Measurements from ENCODE around the gene PDE1C. TPM values are rescaled to one million over a fixed set of nuclear protein-coding genes. Genes with fewer than 3 reads are reported as not detected.

PDE1C gene
- total and polyA plus RNA-seq, 12 donors, result 0.33 to 9.9 (median 2.9) TPM

GRCh38 chr7:32037650-32038198, 32.5 kb downstream of the PDE1C start:
- TF ChIP-seq POLR2A (IDR thresholded peaks at IDR 0.05), result no peak
- TF ChIP-seq, protein P1, sequence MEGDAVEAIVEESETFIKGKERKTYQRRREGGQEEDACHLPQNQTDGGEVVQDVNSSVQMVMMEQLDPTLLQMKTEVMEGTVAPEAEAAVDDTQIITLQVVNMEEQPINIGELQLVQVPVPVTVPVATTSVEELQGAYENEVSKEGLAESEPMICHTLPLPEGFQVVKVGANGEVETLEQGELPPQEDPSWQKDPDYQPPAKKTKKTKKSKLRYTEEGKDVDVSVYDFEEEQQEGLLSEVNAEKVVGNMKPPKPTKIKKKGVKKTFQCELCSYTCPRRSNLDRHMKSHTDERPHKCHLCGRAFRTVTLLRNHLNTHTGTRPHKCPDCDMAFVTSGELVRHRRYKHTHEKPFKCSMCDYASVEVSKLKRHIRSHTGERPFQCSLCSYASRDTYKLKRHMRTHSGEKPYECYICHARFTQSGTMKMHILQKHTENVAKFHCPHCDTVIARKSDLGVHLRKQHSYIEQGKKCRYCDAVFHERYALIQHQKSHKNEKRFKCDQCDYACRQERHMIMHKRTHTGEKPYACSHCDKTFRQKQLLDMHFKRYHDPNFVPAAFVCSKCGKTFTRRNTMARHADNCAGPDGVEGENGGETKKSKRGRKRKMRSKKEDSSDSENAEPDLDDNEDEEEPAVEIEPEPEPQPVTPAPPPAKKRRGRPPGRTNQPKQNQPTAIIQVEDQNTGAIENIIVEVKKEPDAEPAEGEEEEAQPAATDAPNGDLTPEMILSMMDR (IDR thresholded peaks at IDR 0.05), result no peak
- Histone ChIP-seq H3K4me1 (replicated peaks in 1 of 2) (no peaks in the 10 kb centered on the region), H3K9me3 (replicated peaks in 1 of 3) (no peaks in the 10 kb centered on the region), H3K27ac (no peak overlapping the region), H3K27me3 (no peaks in the 10 kb centered on the region), H3K4me3 (no peak overlapping the region), H3K36me3 (replicated peaks in 1 of 2) (no peaks in the 10 kb centered on the region)
- intact Hi-C loops (cut with DNase I), result no loop called here
- DNase-seq, result no peak

DNA sequence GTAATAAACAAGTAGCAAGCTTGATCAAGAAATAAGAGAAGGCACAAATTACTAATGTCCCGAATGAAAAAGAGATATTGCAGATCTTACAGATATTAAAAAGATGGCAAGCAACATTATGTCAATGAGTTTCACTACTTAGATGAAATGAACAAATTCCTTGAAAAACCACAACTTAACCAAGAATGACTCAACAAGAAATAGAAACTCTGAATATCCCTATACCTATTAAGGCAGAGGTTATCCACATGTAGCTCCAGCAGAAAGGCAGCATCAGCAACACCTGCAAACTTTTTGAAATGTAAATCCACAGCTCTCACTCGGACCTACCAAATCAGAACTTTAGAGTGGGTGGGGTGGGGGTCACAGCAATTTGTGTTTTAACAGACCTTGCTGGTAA, 33.6 kb downstream of the PDE1C start:
- no peaks in the 10 kb centered on the region for H3K36me3 ChIP-seq (replicated peaks in 1 of 2)
- no peak for DNase-seq
- intact Hi-C loops (cut with DNase I), result no loop called here
- TF ChIP-seq, protein P1 (IDR thresholded peaks at IDR 0.05), result no peak
- TF ChIP-seq POLR2A (IDR thresholded peaks at IDR 0.05), result no peak
- no peak overlapping the region for H3K27ac ChIP-seq
- H3K9me3 ChIP-seq (replicated peaks in 1 of 3), result no peaks in the 10 kb centered on the region
- H3K4me1 ChIP-seq (replicated peaks in 1 of 2), result no peaks in the 10 kb centered on the region
- no peaks in the 10 kb centered on the region for H3K27me3 ChIP-seq
- H3K4me3 ChIP-seq, result no peak overlapping the region
- WGBS, 4 donors, result 42 to 65% (median 52%) methylated on average over 2 of the region's 2 CpGs

DNA sequence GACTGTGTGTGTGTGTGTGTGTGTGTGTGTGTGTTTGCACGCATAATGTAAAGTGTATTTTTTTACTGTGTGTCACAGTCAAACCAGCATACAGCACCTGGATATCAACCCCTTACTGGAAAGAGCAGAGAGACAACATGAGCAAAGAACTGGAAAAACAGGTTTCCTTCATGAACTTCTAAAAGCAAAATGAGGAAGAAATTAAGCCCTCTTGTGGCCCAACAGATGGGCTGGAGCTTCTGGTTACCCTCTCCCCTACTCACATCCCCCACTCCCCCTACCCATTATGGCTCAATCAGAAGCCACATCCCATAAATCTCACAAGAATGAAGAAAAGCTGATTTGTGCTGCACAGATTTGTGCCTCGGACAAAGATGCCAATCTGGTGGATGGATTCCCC, 36.2 kb downstream of the PDE1C start:
- TF ChIP-seq POLR2A (IDR thresholded peaks at IDR 0.05), result no peak
- TF ChIP-seq, protein P1 (IDR thresholded peaks at IDR 0.05), result no peak
- intact Hi-C loops (cut with DNase I), result no loop called here

GRCh38 chr7:32033006-32033405, 37.2 kb downstream of the PDE1C start:
- 64 to 72% (median 68%) methylated on average over 3 of the region's 3 CpGs for WGBS, 4 donors
- no peaks in the 10 kb centered on the region for H3K27me3 ChIP-seq
- no peaks in the 10 kb centered on the region for H3K9me3 ChIP-seq (replicated peaks in 1 of 3)
- intact Hi-C loops (cut with DNase I), result no loop called here
- H3K4me3 ChIP-seq, result no peak overlapping the region
- no peak overlapping the region for H3K27ac ChIP-seq
- H3K36me3 ChIP-seq (replicated peaks in 1 of 2), result no peaks in the 10 kb centered on the region
- no peaks in the 10 kb centered on the region for H3K4me1 ChIP-seq (replicated peaks in 1 of 2)
- DNase-seq, result no peak
- TF ChIP-seq, protein P1 (IDR thresholded peaks at IDR 0.05), result no peak
- no peak for TF ChIP-seq POLR2A (IDR thresholded peaks at IDR 0.05)

More for the DNA sequence above, 36.2 kb downstream of the PDE1C start:
- 71 to 76% (median 74%) methylated on average over 2 of the region's 2 CpGs for WGBS, 4 donors
- Histone ChIP-seq H3K4me1 (replicated peaks in 1 of 2) (no peaks in the 10 kb centered on the region), H3K36me3 (replicated peaks in 1 of 2) (no peaks in the 10 kb centered on the region), H3K4me3 (no peak overlapping the region), H3K27me3 (no peaks in the 10 kb centered on the region), H3K9me3 (replicated peaks in 1 of 3) (no peaks in the 10 kb centered on the region), H3K27ac (no peak overlapping the region)
- no peak for DNase-seq
